K562 (cell line): ENCODE results near the gene COL6A2. TPM values are rescaled to one million over a fixed set of nuclear protein-coding genes. Genes with fewer than 3 reads are reported as not detected.

Source experiments
- ATAC-seq: fragments of 200-7000 bp; cut with Tn5 transposase; 3 replicates; pipeline ENCODE4 v1.9.1; 2020; ENCODE audit warnings: moderate library complexity
- BruUV-seq: library from RNA; stranded (reverse); fragments of 400-500 nt; replicated peaks from 2 replicates; lab custom pipeline; 2021; lab: Mats Ljungman, UMichigan
- CTCF ChIA-PET: fragments of 300-600 bp; formaldehyde crosslinking; extraction: SDS; loops from one replicate; lab custom pipeline; 2021; ENCODE audit warnings: low intra/inter-chr PET ratio; lab: Yijun Ruan, JAX
- POLR2A ChIA-PET: fragments of 300-600, 350-650 bp; sonication (Branson Sonifier 250); formaldehyde crosslinking; extraction: SDS; loops from one replicate; lab custom pipeline; 2021; ENCODE audit warnings: antibody characterized with exemption, inconsistent platforms; lab: Yijun Ruan, JAX
- DNase-seq, 4 experiments: peaks; one replicate each; pipeline versions ENCODE4 v3.0.0 to v3.0.0-alpha.2; 2011 to 2018; ENCODE audit warnings: low spot score in 3 of 4, mixed read lengths in 3 of 4; ENCODE audit errors: extremely low read depth in 1 of 4
- FAIRE-seq: peaks from 2 replicates; lab custom pipeline; 2011; peaks lifted over from hg19 to GRCh38; lab: Jason Lieb, UNC
- H2AFZ ChIP-seq: 2 replicates; pipeline ENCODE4 v1.6.0; 2011; ENCODE audit warnings: low read depth, low read length, control low read depth, inconsistent platforms
- H3K27ac ChIP-seq: fragments of 200-600 bp; 3 replicates; pipeline ENCODE4 v1.8.0; 2011; ENCODE audit warnings: low read depth, mild to moderate bottlenecking, control low read depth, inconsistent platforms, low read length, moderate library complexity, mixed read lengths; ENCODE audit errors: extremely low read depth
- H3K27me3 ChIP-seq, 2 experiments: fragments of 300-600 bp in 1 of 2; 2 replicates in 1 of 2; 3 replicates in 1 of 2; pipeline versions ENCODE4 v1.6.0 to v1.8.0; 2011; ENCODE audit warnings: inconsistent platforms in 2 of 2, low read length in 2 of 2, mild to moderate bottlenecking in 1 of 2, mixed read lengths in 1 of 2, moderate library complexity in 1 of 2; ENCODE audit not compliant: control insufficient read depth in 2 of 2, insufficient read depth in 2 of 2
- H3K36me3 ChIP-seq: fragments of 300-600 bp; 3 replicates; pipeline ENCODE4 v1.8.0; 2011; ENCODE audit warnings: mild to moderate bottlenecking, low read length, inconsistent platforms; ENCODE audit not compliant: control insufficient read depth, insufficient read depth
- H3K4me1 ChIP-seq, 2 experiments: fragments of 200-600 bp in 1 of 2; replicated peaks in 1 of 2; 2 replicates in 1 of 2; 3 replicates in 1 of 2; pipeline versions ENCODE4 v1.5.1 to v1.8.0; 2011; ENCODE audit warnings: inconsistent platforms in 2 of 2, low read length in 2 of 2, mild to moderate bottlenecking in 1 of 2, mixed read lengths in 1 of 2, moderate library complexity in 1 of 2; ENCODE audit not compliant: control insufficient read depth in 2 of 2, insufficient read depth in 2 of 2
- H3K4me2 ChIP-seq: 2 replicates; pipeline ENCODE4 v1.6.1; 2011; ENCODE audit warnings: low read length, control low read depth, inconsistent platforms, mixed read lengths; ENCODE audit not compliant: insufficient read depth
- H3K4me3 ChIP-seq: fragments of 200-600 bp; sonication (generic), shearing (Covaris generic); 2 replicates; pipeline ENCODE4 v1.5.1; 2016; ENCODE audit warnings: control low read depth, inconsistent platforms
- H3K79me2 ChIP-seq: fragments of 200-600 bp; 3 replicates; pipeline ENCODE4 v1.8.0; 2011; ENCODE audit warnings: low read length, inconsistent platforms; ENCODE audit not compliant: control insufficient read depth, insufficient read depth
- H3K9ac ChIP-seq, 2 experiments: 2 replicates each; pipeline versions ENCODE4 v1.6.0 to v1.6.1; 2011; ENCODE audit warnings: low read depth in 2 of 2, low read length in 2 of 2, control low read depth in 1 of 2, inconsistent platforms in 1 of 2, mild to moderate bottlenecking in 1 of 2, mixed read lengths in 1 of 2; ENCODE audit not compliant: insufficient read depth in 1 of 2
- H3K9me1 ChIP-seq: one replicate; pipeline ENCODE4 v1.6.0; 2011; ENCODE audit warnings: inconsistent platforms, mild to moderate bottlenecking, low read length, moderate library complexity; ENCODE audit not compliant: control insufficient read depth, insufficient read depth
- H3K9me3 ChIP-seq: replicated peaks from 2 replicates; pipeline ENCODE4 v1.5.1; 2011; ENCODE audit warnings: low read depth, low read length, inconsistent platforms; ENCODE audit not compliant: control insufficient read depth, insufficient read depth
- H4K20me1 ChIP-seq: replicated peaks from 2 replicates; pipeline ENCODE4 v1.6.1; 2011; ENCODE audit warnings: low read length, inconsistent platforms, mixed read lengths; ENCODE audit not compliant: control insufficient read depth, insufficient read depth
- FOXA3 ChIP-seq, 2 experiments: fragments of 450-650 bp in 1 of 2; sonication (generic) in 1 of 2; formaldehyde crosslinking; IDR thresholded peaks in 1 of 2; conservative IDR thresholded peaks in 1 of 2; 2 replicates each; pipeline versions ENCODE4 v1.4.0 to v1.8.0; 2020 to 2022; ENCODE audit warnings: mild to moderate bottlenecking in 2 of 2, missing genetic modification reagents in 1 of 2
- FOXJ2 ChIP-seq: fragments of 200-800 bp; sonication (Bioruptor generic); IDR thresholded peaks from 2 replicates; pipeline ENCODE4 v1.6.1; 2016; ENCODE audit warnings: missing genetic modification characterization, missing compliant biosample characterization
- FOXP4 ChIP-seq: sonication (generic); formaldehyde crosslinking; IDR thresholded peaks from 2 replicates; pipeline ENCODE4 v1.8.0; 2022; ENCODE audit warnings: mild to moderate bottlenecking, missing genetic modification reagents, borderline replicate concordance
- RAD21 ChIP-seq, 2 experiments: fragments of 250-450 bp in 1 of 2; fragments of 450-650 bp in 1 of 2; sonication (Bioruptor Pico) in 1 of 2; formaldehyde crosslinking in 1 of 2; IDR thresholded peaks in 1 of 2; conservative IDR thresholded peaks in 1 of 2; 2 replicates each; pipeline versions ENCODE4 v1.4.0 to v1.8.0; 2020 to 2022; ENCODE audit warnings: mild to moderate bottlenecking in 2 of 2, moderate library complexity in 1 of 2
- TOE1 ChIP-seq, 2 experiments: fragments of 450-650 bp in 1 of 2; sonication (generic) in 1 of 2; formaldehyde crosslinking in 1 of 2; IDR thresholded peaks; 2 replicates each; pipeline versions ENCODE4 v1.7.1 to v1.8.0; 2016 to 2022; ENCODE audit warnings: borderline replicate concordance in 2 of 2, mild to moderate bottlenecking in 2 of 2, antibody characterized with exemption in 1 of 2, inconsistent platforms in 1 of 2, low read depth in 1 of 2, missing genetic modification reagents in 1 of 2, moderate library complexity in 1 of 2
- TRIM28 ChIP-seq: fragments of 450-650 bp; IDR thresholded peaks from 2 replicates; pipeline ENCODE4 v1.6.1; 2017
- ZFP30 ChIP-seq: fragments of 250-450 bp; sonication (Bioruptor Pico); IDR thresholded peaks from 2 replicates; pipeline ENCODE4 v1.8.0; 2022; ENCODE audit warnings: moderate library complexity, mild to moderate bottlenecking, inconsistent platforms, borderline replicate concordance
- ZKSCAN8 ChIP-seq: fragments of 200-800 bp; sonication (Bioruptor generic); IDR thresholded peaks from 2 replicates; pipeline ENCODE4 v1.6.1; 2016; ENCODE audit warnings: missing genetic modification characterization, missing compliant biosample characterization
- ZNF175 ChIP-seq: fragments of 200-800 bp; sonication (Bioruptor generic); IDR thresholded peaks from 2 replicates; pipeline ENCODE4 v1.6.1; 2016; ENCODE audit warnings: low read depth, mild to moderate bottlenecking, missing genetic modification characterization, missing compliant biosample characterization
- ZNF197 ChIP-seq: fragments of 200-800 bp; sonication (Bioruptor generic); IDR thresholded peaks from 2 replicates; pipeline ENCODE4 v1.6.1; 2016; ENCODE audit warnings: low read depth, missing genetic modification characterization, missing compliant biosample characterization
- WGBS: fragments of 100-300 bp; shearing (Covaris generic); methylation state at CpG from one replicate; pipeline ENCODE4 v1.1.6; 2016; ENCODE audit warnings: low coverage, mixed read lengths; ENCODE audit not compliant: insufficient coverage; ENCODE audit errors: missing lambda C conversion rate; 5-methylcytosine and 5-hydroxymethylcytosine counted together
- in situ Hi-C: fragments of 300-500 bp; cut with MboI; formaldehyde crosslinking; loops from 4 replicates; pipeline ENCODE4 v1.15.0; 2018; ENCODE audit warnings: inconsistent platforms, mixed read lengths
- intact Hi-C: fragments of 100-400 bp; cut with micrococcal nuclease; formaldehyde crosslinking; loops from 2 replicates; pipeline ENCODE4 v1.14.2; 2022
- polyA plus RNA-seq, 8 experiments: library from polyadenylated mRNA; depleted of rRNA in 4 of 8; stranded (reverse) in 5 of 8; unstranded in 3 of 8; fragments of >200 nt; fragmentation: Nextera tagmentation in 2 of 8; fragmentation: Illumina TruSeq in 1 of 8; extraction: Ambion mirVana in 2 of 8; extraction: Trizol in 1 of 8; gene quantifications; 2 replicates each; pipeline versions ENCODE4 v1.2.1 to v1.2.3, GENCODE V29; 2011 to 2014; ENCODE audit warnings: inconsistent platforms in 1 of 8, missing spikeins in 1 of 8
- total RNA-seq, 7 experiments: library from RNA; depleted of rRNA in 6 of 7; stranded (reverse); fragments of >200 nt in 6 of 7; fragmentation: Illumina TruSeq in 2 of 7; extraction: Trizol in 2 of 7; gene quantifications; 2 replicates each; pipeline versions ENCODE4 v1.2.1 to v1.2.3, GENCODE V29; 2011 to 2021; ENCODE audit warnings: low replicate concordance in 1 of 7

COL6A2 gene
- total and polyA plus RNA-seq, 9 of the 15 experiments (the other 6 are each of a cell fraction or from before 2014, with no cell fraction given), result 0.07 to 1.1 (median 0.24) TPM; not detected in 3

DNA sequence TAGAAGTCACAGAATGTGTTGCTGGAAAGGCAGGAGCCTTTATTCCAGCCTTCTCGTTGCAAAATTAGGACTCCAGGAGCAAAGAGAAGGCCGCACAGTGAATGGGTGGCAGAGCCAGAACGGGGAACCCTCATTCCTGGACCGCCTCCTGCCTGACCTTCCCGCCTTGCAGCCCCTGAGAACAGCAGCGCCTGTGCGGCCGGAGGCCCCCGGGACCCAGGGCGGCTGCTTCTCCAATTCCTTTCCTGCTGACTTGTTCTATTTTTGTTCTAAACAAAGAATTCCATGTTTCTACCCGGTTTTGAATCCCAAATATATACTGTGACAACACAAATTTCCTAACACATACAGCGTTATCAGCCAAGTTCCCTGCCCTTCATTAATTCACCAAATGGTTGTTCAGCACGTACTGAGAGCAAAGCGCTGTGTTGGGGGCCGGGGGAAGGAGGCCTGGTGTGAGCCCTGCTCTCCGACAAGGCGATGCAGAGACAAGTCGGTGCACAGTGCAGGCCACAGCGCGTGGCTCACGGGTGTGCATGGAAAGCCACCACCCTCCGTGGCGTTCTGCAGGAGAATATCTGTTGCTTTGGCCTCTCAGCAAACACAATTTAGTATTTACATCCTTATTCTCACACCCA lies 31.9 kb upstream of the COL6A2 start:
- POLR2A ChIA-PET, result interaction anchor here (0.9 kb wide), 1 partner anchor 78 kb away, joined by 3 read pairs; no protein-coding TSS in a partner anchor
- DNase-seq (no peak), FAIRE-seq (no peak), ATAC-seq (peak; percentile 23; the same call in 2 of the 3 replicates)
- Histone ChIP-seq H4K20me1 (no peaks in the 10 kb centered on the region), H3K4me1 (peaks cover 0 to 25% of the 10 kb centered on the region in 2 experiments; a peak in 3 of 5 replicates), H3K79me2 (no peaks in the 10 kb centered on the region), H3K27me3 (peaks cover 32 to 49% of the 10 kb centered on the region in 2 experiments), H3K9me3 (peaks cover 2% of the 10 kb centered on the region; the same call in 1 of the 2 replicates), H3K36me3 (no peaks in the 10 kb centered on the region), H3K4me3 (no peak overlapping the region), H2AFZ (no peak overlapping the region), H3K9ac (no peak overlapping the region), H3K27ac (no peak overlapping the region), H3K9me1 (no peaks in the 10 kb centered on the region), H3K4me2 (no peak overlapping the region)
- CTCF ChIA-PET, result no interaction called here
- 2% methylated on average over 23 of the region's 23 CpGs for WGBS
- TF ChIP-seq ZNF197 (CRISPR knock-in tag) (no peak), ZNF175 (CRISPR knock-in tag) (no peak), FOXA3 (CRISPR knock-in tag; conservative IDR thresholded peaks at IDR 0.05 in 1 of 2, IDR thresholded peaks at IDR 0.05 in 1 of 2) (no peak), FOXP4 (CRISPR knock-in tag) (no peak), ZKSCAN8 (CRISPR knock-in tag) (no peak), TOE1 (IDR thresholded peaks at IDR 0.05; ENCODE audit: borderline replicate concordance) (no peak), TOE1 (CRISPR knock-in tag; IDR thresholded peaks at IDR 0.05; ENCODE audit: borderline replicate concordance, low read depth) (no peak), FOXJ2 (no peak), RAD21 (CRISPR knock-in tag; conservative IDR thresholded peaks at IDR 0.05 in 1 of 2, IDR thresholded peaks at IDR 0.05 in 1 of 2) (no peak), ZFP30 (no peak), TRIM28 (no peak)
- no TSS peak for BruUV-seq
- intact Hi-C loops (no loop called here), in situ Hi-C loops (no loop called here)
